Neural cell (in vitro differentiated cells): ENCODE data around the gene CAMK1D.

ENCODE experiments used
- CTCF ChIP-seq: fragments of 450-650 bp; IDR thresholded peaks from 2 replicates; pipeline ENCODE4 v1.5.1; 2014; ENCODE audit warnings: antibody characterized with exemption, mild to moderate bottlenecking, moderate library complexity; ENCODE audit not compliant: poor library complexity, severe bottlenecking
- EP300 ChIP-seq: fragments of 450-650 bp; conservative IDR thresholded peaks from 2 replicates; pipeline ENCODE4 v1.6.1; 2014; ENCODE audit warnings: antibody characterized with exemption, mild to moderate bottlenecking, moderate library complexity; ENCODE audit not compliant: poor library complexity, severe bottlenecking
- EZH2 ChIP-seq: fragments of 200-600, 300-800 bp; shearing (Covaris generic), sonication (generic); IDR thresholded peaks from 2 replicates; pipeline ENCODE4 v1.6.1; 2014; ENCODE audit warnings: antibody characterized with exemption, low read length, borderline replicate concordance, mild to moderate bottlenecking; ENCODE audit not compliant: insufficient read depth, poor library complexity, severe bottlenecking
- POLR2AphosphoS5 ChIP-seq: IDR thresholded peaks from 2 replicates; pipeline ENCODE4 v1.6.1; 2012
- RAD21 ChIP-seq: fragments of 450-650 bp; conservative IDR thresholded peaks from 2 replicates; pipeline ENCODE4 v1.6.1; 2014; ENCODE audit warnings: antibody characterized with exemption, mild to moderate bottlenecking, moderate library complexity
- TAF1 ChIP-seq: IDR thresholded peaks from 2 replicates; pipeline ENCODE4 v1.6.1; 2012; ENCODE audit warnings: low read depth
- TF ChIP-seq, protein P1 (sequence below): IDR thresholded peaks from 2 replicates; pipeline ENCODE4 v1.6.1; 2012; ENCODE audit warnings: borderline replicate concordance

DNA sequence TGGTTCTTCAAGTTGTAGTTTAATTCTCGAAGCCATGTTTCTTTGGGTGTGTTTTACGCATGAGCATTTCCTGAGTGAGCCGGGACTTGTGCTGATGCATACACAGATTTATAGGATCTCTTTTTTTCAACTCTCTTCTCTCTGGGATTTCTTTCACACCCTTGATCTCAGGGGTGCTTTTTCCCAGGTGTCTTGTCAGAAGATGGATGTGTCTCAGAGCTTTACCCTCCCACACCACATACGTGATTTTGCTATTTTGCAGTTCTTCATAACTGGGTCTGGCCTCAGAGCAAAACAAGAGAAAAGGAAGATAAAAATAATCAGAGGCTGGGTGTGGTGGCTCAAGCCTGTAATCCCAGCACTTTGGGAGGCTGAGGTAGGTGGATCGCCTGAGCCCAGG, 177.0 kb downstream of the CAMK1D start:
- TF ChIP-seq POLR2AphosphoS5 = no peak
- TF ChIP-seq CTCF = no peak
- TF ChIP-seq, protein P1, sequence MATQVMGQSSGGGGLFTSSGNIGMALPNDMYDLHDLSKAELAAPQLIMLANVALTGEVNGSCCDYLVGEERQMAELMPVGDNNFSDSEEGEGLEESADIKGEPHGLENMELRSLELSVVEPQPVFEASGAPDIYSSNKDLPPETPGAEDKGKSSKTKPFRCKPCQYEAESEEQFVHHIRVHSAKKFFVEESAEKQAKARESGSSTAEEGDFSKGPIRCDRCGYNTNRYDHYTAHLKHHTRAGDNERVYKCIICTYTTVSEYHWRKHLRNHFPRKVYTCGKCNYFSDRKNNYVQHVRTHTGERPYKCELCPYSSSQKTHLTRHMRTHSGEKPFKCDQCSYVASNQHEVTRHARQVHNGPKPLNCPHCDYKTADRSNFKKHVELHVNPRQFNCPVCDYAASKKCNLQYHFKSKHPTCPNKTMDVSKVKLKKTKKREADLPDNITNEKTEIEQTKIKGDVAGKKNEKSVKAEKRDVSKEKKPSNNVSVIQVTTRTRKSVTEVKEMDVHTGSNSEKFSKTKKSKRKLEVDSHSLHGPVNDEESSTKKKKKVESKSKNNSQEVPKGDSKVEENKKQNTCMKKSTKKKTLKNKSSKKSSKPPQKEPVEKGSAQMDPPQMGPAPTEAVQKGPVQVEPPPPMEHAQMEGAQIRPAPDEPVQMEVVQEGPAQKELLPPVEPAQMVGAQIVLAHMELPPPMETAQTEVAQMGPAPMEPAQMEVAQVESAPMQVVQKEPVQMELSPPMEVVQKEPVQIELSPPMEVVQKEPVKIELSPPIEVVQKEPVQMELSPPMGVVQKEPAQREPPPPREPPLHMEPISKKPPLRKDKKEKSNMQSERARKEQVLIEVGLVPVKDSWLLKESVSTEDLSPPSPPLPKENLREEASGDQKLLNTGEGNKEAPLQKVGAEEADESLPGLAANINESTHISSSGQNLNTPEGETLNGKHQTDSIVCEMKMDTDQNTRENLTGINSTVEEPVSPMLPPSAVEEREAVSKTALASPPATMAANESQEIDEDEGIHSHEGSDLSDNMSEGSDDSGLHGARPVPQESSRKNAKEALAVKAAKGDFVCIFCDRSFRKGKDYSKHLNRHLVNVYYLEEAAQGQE = no peak
- no peak for TF ChIP-seq EP300
- no peak for TF ChIP-seq EZH2
- TF ChIP-seq TAF1 = no peak
- no peak for TF ChIP-seq RAD21
